Skin epidermis (tissue), 12 donors: Measurements from ENCODE around the gene TTI1.
"Not testable (repeated sequence)": the region's sequence is repeated elsewhere in the genome, so short reads cannot be mapped to it uniquely, and the experiment has no call there.

Experiments
- H3K27ac ChIP-seq, 21 experiments: fragments of 200-600 bp; sonication (generic) in 11 of 21; one replicate each; pipeline ENCODE4 v1.5.0; 2020; ENCODE audit warnings: mild to moderate bottlenecking in 3 of 21, inconsistent platforms in 2 of 21, moderate library complexity in 2 of 21
- H3K4me3 ChIP-seq, 7 experiments: fragments of 200-600 bp; sonication (generic) in 2 of 7; one replicate each; pipeline ENCODE4 v1.5.0; 2020; ENCODE audit warnings: inconsistent platforms in 2 of 7, mild to moderate bottlenecking in 2 of 7, moderate library complexity in 1 of 7

The TTI1 gene

DNA sequence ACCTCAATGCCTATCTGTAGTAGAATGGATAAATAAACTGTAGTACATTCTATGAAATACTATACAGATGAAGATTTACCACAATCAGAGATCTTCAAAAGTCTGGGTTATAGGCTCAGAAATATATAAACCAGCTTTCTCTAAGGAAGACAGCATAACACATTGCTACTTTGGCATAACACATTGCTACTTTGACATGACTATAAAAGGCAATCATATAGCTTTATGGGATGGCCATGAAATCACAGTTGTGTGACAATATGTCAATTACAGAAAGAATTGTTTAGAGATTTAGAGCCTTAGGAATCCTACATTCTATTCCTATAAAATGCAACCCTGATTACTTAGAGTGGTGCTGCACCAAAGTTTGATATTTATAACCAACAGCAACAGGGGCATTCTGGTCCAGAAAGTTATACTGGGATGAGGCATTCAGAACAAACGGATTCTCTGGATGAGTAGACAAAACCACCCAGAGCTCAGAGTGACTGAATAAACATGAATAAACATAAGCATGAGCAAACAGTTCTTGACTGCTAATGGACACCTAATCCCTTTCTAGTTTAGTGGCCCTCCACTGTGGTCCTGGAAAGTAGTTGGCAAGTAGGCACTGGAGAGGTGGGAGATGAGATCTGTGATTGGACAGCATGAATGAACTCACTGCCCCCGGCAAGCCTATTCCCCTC lies 12.0 kb downstream of the TTI1 start:
- H3K4me3 ChIP-seq: no peak overlapping the region
- H3K27ac ChIP-seq: no peak overlapping the region

DNA sequence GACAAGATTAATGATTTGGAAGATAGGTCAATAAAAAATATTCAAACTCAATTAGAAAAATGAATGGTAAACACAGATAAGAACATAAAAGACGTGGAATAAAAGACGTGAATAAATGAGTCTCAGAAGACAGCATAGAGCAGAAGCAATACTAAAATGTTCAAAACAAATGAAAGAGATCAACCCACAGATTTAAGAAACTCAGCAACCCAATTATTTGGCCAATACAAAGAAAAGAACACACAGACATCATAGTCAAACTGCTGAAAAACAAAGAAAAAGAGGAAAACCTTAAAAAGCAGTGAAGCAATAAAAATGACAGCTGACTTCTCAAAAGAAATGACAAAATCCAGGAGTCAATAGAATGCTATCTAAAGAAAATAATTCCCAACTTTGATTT lies 14.9 kb downstream of the TTI1 start:
- Histone ChIP-seq H3K4me3 (no peak overlapping the region), H3K27ac (no peak overlapping the region)

GRCh38 chr20:38017959-38018358 lies 15.3 kb downstream of the TTI1 start:
- no peak overlapping the region for H3K4me3 ChIP-seq
- H3K27ac ChIP-seq: no peak overlapping the region

GRCh38 chr20:38013887-38014286 lies 19.4 kb downstream of the TTI1 start:
- no peak overlapping the region for H3K27ac ChIP-seq
- no peak overlapping the region for H3K4me3 ChIP-seq

DNA sequence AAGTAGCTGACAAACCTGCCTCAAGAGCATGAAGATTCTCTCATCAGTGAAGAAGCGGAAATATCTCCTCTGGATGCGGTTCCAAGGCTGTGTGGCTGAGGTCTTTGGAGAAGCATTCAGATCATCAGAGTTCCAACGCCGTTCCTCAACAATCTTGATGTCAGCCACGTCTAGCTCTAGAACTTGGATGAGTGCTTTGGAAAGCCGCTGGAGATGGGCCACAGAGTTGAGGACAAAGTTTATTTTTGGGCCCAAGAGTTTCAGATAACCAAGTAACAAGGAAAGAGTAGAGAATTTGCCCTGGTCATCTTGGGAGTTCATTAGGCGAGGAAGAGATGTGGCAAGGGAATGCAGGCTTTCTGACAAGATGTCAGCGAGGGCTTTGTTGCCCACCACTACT lies 20.9 kb downstream of the TTI1 start:
- Histone ChIP-seq H3K27ac (no peak overlapping the region), H3K4me3 (no peak overlapping the region)

- Histone ChIP-seq H3K4me3 (no peak overlapping the region), H3K27ac (no peak overlapping the region)
These were observed 21.6 kb downstream of the TTI1 start for GRCh38 chr20:38011696-38012095.

GRCh38 chr20:38009416-38009815 lies 23.8 kb downstream of the TTI1 start:
- not testable (repeated sequence) for H3K4me3 ChIP-seq, H3K27ac ChIP-seq

DNA sequence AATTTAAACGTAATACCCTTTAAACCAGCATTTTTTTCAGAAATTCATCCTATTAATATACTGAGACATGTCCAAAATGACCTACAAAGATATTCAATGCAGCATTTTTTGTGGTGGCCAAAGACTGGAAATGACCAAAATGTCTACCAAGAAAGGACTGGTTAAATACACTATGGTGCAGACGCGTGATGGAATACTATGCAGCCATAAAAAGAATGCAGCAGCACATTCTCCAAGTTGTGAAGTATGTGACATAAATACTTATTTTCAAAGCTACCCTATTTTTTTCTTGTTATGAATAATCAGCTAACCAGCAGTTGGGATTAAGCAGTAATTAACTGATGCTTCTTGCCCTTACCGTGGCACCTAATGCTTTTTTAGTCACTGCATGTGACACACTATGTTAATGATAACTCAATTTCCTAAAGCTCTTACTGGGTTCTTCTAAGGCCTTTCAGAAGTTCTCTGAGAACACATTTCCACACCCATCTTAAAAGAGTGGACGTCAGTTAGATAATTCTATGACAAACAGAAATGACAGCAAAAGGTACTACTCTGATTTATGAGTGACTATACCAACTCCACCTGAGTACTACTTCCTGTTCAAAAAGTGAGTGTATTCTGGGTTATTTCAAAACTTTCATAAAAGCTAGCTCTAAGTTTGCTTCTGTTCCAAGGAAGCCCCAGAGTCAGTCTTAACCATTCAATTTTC lies 24.9 kb downstream of the TTI1 start:
- H3K27ac ChIP-seq: no peak overlapping the region
- no peak overlapping the region for H3K4me3 ChIP-seq

GRCh38 chr20:38007526-38007925 lies 25.7 kb downstream of the TTI1 start:
- Histone ChIP-seq H3K27ac (no peak overlapping the region), H3K4me3 (no peak overlapping the region)

DNA sequence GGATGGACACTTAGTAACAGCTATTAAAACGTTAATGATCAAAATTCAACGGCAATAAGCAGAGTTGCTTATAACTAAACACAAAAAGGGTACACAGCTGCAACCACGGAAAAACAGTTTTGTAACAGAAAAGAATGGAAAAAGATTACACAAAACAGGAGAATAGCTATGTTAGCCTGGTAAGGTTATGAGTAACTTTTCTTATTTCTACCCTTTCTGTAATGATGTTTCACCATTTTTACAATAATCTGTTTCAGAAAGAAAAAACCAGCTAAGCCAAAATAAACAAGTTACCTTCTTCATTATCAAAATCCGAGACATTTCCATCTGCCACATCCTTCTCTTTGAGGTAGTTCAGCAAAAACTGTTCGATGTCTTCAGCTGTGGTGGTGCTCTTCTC lies 27.4 kb downstream of the TTI1 start:
- Histone ChIP-seq H3K4me3 (no peak overlapping the region), H3K27ac (no peak overlapping the region)

- Histone ChIP-seq H3K4me3 (no peak overlapping the region), H3K27ac (no peak overlapping the region)
These were observed 28.8 kb downstream of the TTI1 start for GRCh38 chr20:38004416-38004815.

DNA sequence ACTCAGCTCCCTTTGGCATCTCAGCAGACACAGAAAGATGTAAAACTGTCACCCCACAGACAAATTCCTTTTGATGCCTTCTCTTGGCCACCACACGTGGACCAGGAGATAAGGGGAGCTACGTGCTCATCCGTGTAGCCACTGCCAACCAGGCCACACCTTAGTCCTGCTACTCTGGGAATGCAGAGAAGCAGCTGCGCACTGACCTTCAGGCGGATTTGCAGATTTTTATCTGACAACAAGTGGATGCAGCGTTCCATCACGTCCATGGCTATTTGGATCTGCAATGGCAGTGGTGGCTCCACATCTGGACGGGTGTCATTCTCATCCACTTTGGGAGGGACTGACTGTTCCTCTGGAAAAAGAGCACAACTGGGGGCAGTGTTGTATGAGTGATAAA lies 30.8 kb downstream of the TTI1 start:
- no peak overlapping the region for H3K4me3 ChIP-seq
- H3K27ac ChIP-seq: no peak overlapping the region

GRCh38 chr20:38001981-38002380 lies 31.3 kb downstream of the TTI1 start:
- Histone ChIP-seq H3K27ac (no peak overlapping the region), H3K4me3 (no peak overlapping the region)

DNA sequence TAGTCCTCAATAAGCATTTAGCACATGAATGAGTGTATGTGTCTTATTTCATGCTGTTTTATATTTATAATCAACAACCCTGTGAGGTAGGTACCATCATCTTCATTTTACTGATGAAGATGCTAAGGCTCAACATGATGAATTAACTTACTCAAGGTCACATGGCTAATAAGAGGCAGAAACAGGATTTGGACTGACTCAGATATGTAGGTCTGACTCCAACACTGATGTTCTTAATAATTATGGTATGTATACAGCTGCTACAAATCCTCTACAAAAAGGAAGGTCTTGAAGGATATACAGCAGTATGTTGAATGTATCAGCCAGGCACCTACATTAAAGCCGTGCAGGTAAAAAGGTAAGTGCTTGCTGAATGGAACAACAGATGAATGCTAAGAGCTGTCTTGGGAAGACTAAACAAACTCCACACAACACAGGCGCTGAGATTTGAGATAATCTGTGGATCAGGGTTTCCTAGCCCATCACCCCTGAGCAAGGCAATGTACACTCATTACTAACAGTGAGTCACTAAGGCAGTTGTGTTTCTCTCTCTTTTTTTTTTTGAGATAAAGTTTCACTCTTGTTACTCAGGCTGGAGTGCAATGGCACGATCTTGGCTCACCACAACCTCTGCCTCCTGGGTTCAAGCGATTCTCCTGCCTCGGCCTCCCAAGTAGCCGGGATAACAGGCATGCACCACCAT lies 31.9 kb downstream of the TTI1 start:
- no peak overlapping the region for H3K27ac ChIP-seq
- no peak overlapping the region for H3K4me3 ChIP-seq

DNA sequence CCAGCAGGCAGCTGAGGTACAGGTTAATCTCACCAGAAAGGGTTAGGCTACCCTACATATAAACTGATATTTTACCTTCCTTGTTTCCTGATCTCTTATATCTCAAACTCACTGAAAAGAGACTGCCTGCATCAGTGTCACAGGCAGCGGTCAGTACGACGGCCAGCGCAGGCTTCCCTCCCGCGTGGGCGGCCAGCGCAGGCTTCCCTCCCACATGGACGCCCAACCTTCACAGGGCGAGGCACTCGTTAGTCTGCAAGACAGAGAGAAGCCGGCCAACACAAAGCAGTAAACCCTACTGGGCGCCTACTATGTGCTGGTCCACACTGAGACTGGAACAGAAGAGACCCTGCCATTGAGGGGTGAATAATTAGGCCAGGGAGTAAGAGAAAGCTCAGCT lies 33.0 kb downstream of the TTI1 start:
- no peak overlapping the region for H3K27ac ChIP-seq

DNA sequence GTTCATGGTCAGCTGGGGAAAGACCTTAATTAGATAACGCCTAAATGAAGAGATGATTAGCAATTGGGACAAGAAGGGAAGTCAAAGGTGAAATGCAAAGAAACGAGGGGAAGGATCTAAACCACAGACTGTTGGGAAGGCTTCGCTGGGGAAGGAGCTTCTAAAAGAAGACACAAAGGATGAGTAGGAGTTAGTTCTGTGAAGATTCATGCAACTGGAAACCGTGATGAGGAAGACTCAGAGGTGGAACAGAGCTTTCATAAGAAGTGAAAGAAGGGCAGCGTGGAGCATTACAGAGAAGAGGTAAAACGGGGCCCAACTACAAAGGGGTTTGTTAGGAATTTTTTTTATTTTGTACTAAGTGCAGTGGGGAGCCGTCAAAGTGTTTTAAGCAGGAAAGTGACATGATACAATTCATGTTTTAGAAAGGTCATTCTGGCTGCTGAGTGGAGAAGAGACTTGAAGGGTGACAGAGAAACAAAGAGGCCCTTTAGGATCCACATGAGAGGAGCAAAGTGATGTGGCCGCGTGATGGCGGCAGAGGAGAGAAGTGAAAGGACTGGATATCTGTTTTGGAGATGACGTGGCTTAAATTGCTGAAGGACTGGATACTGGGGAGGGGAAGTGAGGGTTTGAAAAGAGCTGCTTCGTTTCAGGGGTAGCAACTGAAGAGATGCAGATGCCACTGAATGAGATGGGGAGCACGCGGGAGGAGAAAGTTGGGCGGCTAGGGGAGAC lies 33.6 kb downstream of the TTI1 start:
- H3K27ac ChIP-seq: no peak overlapping the region
- H3K4me3 ChIP-seq: no peak overlapping the region

More for the DNA sequence above, 33.0 kb downstream of the TTI1 start:
- H3K4me3 ChIP-seq: no peak overlapping the region

- no peak overlapping the region for H3K27ac ChIP-seq
- H3K4me3 ChIP-seq: no peak overlapping the region
These were observed 35.7 kb downstream of the TTI1 start for GRCh38 chr20:37997516-37997915.

DNA sequence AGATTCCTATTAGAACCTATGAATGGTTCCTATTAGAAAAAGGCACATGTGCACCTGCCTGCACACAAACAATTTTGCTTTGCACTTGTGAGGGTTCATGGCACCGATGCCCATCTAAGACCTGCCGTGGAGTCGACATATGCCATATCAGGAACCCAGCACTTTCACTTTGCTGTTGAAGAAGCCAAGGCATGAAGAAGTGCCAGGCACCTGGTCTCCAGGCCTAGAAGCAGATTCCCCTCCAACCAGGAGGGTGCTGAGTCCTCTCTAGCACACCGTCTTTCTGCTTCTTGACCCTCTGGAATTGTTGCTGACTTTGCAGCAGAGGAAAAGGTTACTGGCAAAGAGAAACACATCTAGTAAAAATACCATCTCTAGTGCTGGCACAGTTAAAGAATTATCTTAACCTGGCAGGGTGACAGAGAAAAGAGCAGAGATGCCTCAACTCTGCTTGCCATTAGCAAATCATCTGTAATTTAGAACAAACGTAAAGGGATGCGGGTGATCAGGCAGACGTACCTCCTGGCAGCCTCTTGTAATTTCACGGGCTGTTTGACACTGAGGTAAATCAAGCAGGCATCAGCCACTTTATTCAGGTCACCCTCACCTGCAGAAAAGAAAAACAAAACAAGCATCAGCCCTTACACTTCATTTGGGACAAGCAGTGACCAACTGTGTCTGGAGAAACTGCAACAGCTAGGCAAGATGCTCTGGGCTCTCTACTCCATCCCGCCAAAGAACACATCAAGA lies 37.2 kb downstream of the TTI1 start:
- no peak overlapping the region for H3K4me3 ChIP-seq
- H3K27ac ChIP-seq: no peak overlapping the region

- H3K4me3 ChIP-seq: no peak overlapping the region
- no peak overlapping the region for H3K27ac ChIP-seq
These were observed 38.7 kb downstream of the TTI1 start for GRCh38 chr20:37994512-37994911.
